SK-N-SH (cell line): ENCODE data around the gene EVPL. TPM values are rescaled to one million over a fixed set of nuclear protein-coding genes. Genes with fewer than 3 reads are reported as not detected.
A peak's percentile ranks its signal among the peaks of the same experiment; 100 is the strongest.

Experiments
- CTCF ChIA-PET: fragments of 300-600, 350-600 bp; formaldehyde crosslinking; extraction: SDS; loops from one replicate; lab custom pipeline; 2021; lab: Yijun Ruan, JAX
- POLR2A ChIA-PET: fragments of 350-600 bp; sonication (Branson Sonifier 250); formaldehyde crosslinking; extraction: SDS; loops from one replicate; lab custom pipeline; 2020; ENCODE audit warnings: antibody characterized with exemption, inconsistent platforms; lab: Yijun Ruan, JAX
- DNase-seq: peaks from one replicate; pipeline ENCODE4 v3.0.0; 2012
- H2AFZ ChIP-seq: fragments of 200-600 bp; sonication (generic); 2 replicates; pipeline ENCODE4 v1.8.1; 2016; ENCODE audit warnings: antibody characterized with exemption, mild to moderate bottlenecking, low read depth
- H3F3A ChIP-seq: fragments of 200-600 bp; sonication (generic); replicated peaks from 2 replicates; pipeline ENCODE3; 2016; ENCODE audit warnings: antibody characterized with exemption, mild to moderate bottlenecking; ENCODE audit not compliant: insufficient read depth
- H3K27ac ChIP-seq, 2 experiments: fragments of 200-500 bp in 1 of 2; fragments of 200-600 bp in 1 of 2; sonication (Bioruptor generic) in 1 of 2; sonication (generic), shearing (Covaris generic) in 1 of 2; 2 replicates each; pipeline versions ENCODE4 v1.5.1 to v1.6.1; 2014 to 2016; ENCODE audit warnings: low read depth in 2 of 2, inconsistent platforms in 1 of 2, low read length in 1 of 2, mild to moderate bottlenecking in 1 of 2, mixed read lengths in 1 of 2
- H3K27me3 ChIP-seq: fragments of 200-600 bp; sonication (generic), shearing (Covaris generic); 2 replicates; pipeline ENCODE4 v1.6.1; 2016; ENCODE audit warnings: mixed run types; ENCODE audit not compliant: insufficient read depth
- H3K36me3 ChIP-seq, 2 experiments: fragments of 200-500 bp in 1 of 2; fragments of 200-600 bp in 1 of 2; sonication (Bioruptor generic) in 1 of 2; sonication (generic) in 1 of 2; replicated peaks in 1 of 2; 2 replicates each; pipeline versions ENCODE3 to v1.5.1; 2014 to 2016; ENCODE audit warnings: low read length in 1 of 2, mild to moderate bottlenecking in 1 of 2; ENCODE audit not compliant: insufficient read depth in 2 of 2, control insufficient read depth in 1 of 2
- H3K4me1 ChIP-seq, 2 experiments: fragments of 200-500 bp in 1 of 2; fragments of 200-600 bp in 1 of 2; sonication (Bioruptor generic) in 1 of 2; sonication (generic), shearing (Covaris generic) in 1 of 2; 2 replicates each; pipeline versions ENCODE4 v1.5.1 to v1.6.1; 2014 to 2016; ENCODE audit warnings: low read depth in 1 of 2, low read length in 1 of 2, mixed run types in 1 of 2; ENCODE audit not compliant: insufficient read depth in 2 of 2, control insufficient read depth in 1 of 2
- H3K4me2 ChIP-seq: fragments of 200-600 bp; sonication (generic), shearing (Covaris generic); 2 replicates; pipeline ENCODE4 v1.6.1; 2017; ENCODE audit warnings: mixed run types
- H3K4me3 ChIP-seq, 2 experiments: fragments of 200-500 bp in 1 of 2; fragments of 200-600 bp in 1 of 2; sonication (Bioruptor generic) in 1 of 2; sonication (generic), shearing (Covaris generic) in 1 of 2; 2 replicates each; pipeline versions ENCODE4 v1.5.1 to v1.8.1; 2014 to 2016; ENCODE audit warnings: low read depth in 2 of 2, inconsistent platforms in 1 of 2, low read length in 1 of 2, mild to moderate bottlenecking in 1 of 2, mixed read lengths in 1 of 2, moderate library complexity in 1 of 2
- H3K79me2 ChIP-seq: fragments of 200-600 bp; sonication (generic); 2 replicates; pipeline ENCODE4 v1.8.1; 2017; ENCODE audit warnings: mild to moderate bottlenecking; ENCODE audit not compliant: insufficient read depth
- H3K9ac ChIP-seq: fragments of 200-600 bp; sonication (generic); 2 replicates; pipeline ENCODE4 v1.6.1; 2017; ENCODE audit warnings: mixed run types
- H3K9me2 ChIP-seq: fragments of 200-600 bp; sonication (generic); 2 replicates; pipeline ENCODE4 v1.6.1; 2017; ENCODE audit warnings: mixed run types
- H3K9me3 ChIP-seq: fragments of 200-600 bp; sonication (generic); 2 replicates; pipeline ENCODE4 v1.6.1; 2017; ENCODE audit warnings: mixed run types, mild to moderate bottlenecking, moderate library complexity
- H4K20me1 ChIP-seq: fragments of 200-600 bp; sonication (generic); 2 replicates; pipeline ENCODE4 v1.6.1; 2017; ENCODE audit warnings: mild to moderate bottlenecking, mixed run types; ENCODE audit not compliant: insufficient read depth
- EP300 ChIP-seq, 2 experiments: IDR thresholded peaks; 2 replicates each; pipeline versions ENCODE4 v1.4.0 to v1.6.1; 2012; ENCODE audit warnings: borderline replicate concordance in 1 of 2, low read depth in 1 of 2, low read length in 1 of 2
- FOXM1 ChIP-seq: IDR thresholded peaks from 2 replicates; pipeline ENCODE4 v1.4.0; 2012; ENCODE audit warnings: low read depth, mild to moderate bottlenecking
- MEF2A ChIP-seq: IDR thresholded peaks from 2 replicates; pipeline ENCODE4 v1.4.0; 2012; ENCODE audit warnings: low read depth, borderline replicate concordance
- NFIC ChIP-seq: IDR thresholded peaks from 2 replicates; pipeline ENCODE4 v1.4.0; 2012; ENCODE audit warnings: borderline replicate concordance
- NRF1 ChIP-seq: IDR thresholded peaks from 2 replicates; pipeline ENCODE4 v1.6.1; 2012; ENCODE audit warnings: low read depth, mild to moderate bottlenecking, low read length
- RAD21 ChIP-seq: IDR thresholded peaks from 2 replicates; pipeline ENCODE4 v1.6.1; 2012; ENCODE audit warnings: mild to moderate bottlenecking, low read length
- RFX5 ChIP-seq: IDR thresholded peaks from 2 replicates; pipeline ENCODE4 v1.6.1; 2012; ENCODE audit warnings: mild to moderate bottlenecking, improper control_type of control experiment, low read length
- SIN3A ChIP-seq: IDR thresholded peaks from 2 replicates; pipeline ENCODE4 v1.6.1; 2012; ENCODE audit warnings: low read depth, mild to moderate bottlenecking, low read length, moderate library complexity, borderline replicate concordance
- SMC3 ChIP-seq: IDR thresholded peaks from 2 replicates; pipeline ENCODE4 v1.6.1; 2012; ENCODE audit warnings: low read depth, low read length, improper control_type of control experiment
- WGBS: methylation state at CpG from one replicate; pipeline ENCODE4 v1.1.6; 2017; ENCODE audit warnings: low lambda C conversion rate; 5-methylcytosine and 5-hydroxymethylcytosine counted together
- polyA plus RNA-seq, 3 experiments: library from polyadenylated mRNA; depleted of rRNA; stranded (reverse); fragments of >200 nt; gene quantifications; 2 replicates each; pipeline ENCODE4 v1.2.3, GENCODE V29; 2012
- TF ChIP-seq, protein P1 (sequence below): fragments of 150-350 bp; IDR thresholded peaks from 2 replicates; pipeline ENCODE4 v1.6.1; 2017; ENCODE audit warnings: antibody characterized with exemption, low read length, low read depth, borderline replicate concordance
- TF ChIP-seq, protein P2 (sequence below): fragments of 200-600 bp; sonication (generic); IDR thresholded peaks from 2 replicates; pipeline ENCODE4 v1.6.1; 2017; ENCODE audit warnings: antibody characterized with exemption, mild to moderate bottlenecking, moderate library complexity

Gene EVPL
- polyA plus RNA-seq, 1 of the 3 experiments (the other 2 are of a cell fraction): 0.23 TPM

DNA sequence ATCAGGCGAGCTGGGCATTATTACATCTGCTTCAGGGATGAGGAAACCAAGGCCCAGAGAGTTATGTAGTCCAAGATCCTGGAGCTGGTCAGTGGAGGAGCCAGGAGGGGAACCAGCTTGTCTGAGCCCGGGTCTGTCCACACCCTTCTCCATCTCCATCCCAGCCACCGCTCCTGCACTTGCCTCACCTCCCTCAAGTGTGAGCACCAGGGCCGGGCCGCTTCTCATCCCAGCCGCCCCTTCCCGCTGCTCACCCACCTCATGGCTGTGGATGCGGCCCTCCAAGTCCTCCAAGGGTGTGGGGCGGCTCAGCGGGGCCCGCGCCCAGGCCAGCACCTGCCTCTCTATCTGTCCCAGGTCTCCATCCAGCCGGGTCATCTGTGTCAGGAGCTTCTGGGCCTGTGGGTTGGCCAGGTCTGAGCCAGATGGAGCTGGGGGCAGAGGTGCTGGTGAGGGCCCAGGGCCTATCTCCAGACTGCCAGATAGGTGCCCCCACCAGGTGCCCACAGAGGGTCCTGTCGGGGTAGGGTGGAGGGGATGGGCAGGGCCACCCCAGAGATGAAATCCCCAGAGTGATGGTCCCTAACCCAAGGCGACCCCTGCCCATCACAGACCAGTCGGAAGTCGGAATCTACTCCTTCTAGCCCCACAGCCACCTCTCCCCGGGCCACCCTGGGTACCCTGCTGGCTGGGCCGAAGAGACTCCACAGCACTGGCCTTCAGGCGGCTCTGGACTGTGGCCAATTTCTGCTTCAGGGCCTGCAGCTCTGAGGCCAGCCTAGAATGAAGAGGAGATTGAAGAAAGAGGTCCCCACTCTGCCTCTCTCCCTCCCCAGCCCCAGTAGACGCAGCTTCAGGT lies 9.4 kb downstream of the EVPL start (continued):
- TF ChIP-seq, protein P1, sequence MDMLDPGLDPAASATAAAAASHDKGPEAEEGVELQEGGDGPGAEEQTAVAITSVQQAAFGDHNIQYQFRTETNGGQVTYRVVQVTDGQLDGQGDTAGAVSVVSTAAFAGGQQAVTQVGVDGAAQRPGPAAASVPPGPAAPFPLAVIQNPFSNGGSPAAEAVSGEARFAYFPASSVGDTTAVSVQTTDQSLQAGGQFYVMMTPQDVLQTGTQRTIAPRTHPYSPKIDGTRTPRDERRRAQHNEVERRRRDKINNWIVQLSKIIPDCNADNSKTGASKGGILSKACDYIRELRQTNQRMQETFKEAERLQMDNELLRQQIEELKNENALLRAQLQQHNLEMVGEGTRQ: no peak
- no peak for TF ChIP-seq MEF2A
- no peak for TF ChIP-seq RFX5
- TF ChIP-seq SMC3: no peak

DNA sequence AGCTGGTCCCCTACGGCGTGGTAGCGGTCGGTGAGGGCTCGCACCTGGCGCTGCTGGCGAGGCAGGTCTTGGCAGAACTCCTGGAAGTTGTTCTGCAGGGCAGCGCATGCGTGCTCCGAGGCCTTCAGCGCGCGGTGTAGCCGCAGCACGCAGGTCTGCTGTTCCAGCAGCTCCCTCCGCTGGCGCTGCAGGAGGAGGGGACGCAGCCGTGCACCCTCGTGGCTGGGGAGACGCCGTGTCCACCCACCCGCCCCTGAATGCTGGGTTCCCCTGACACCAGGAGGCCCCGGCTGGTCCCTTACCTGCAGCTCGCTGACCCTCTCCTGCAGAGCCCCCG lies 12.2 kb downstream of the EVPL start:
- Histone ChIP-seq H3K9me2 (no peaks in the 10 kb centered on the region), H3K4me2 (no peak overlapping the region), H3K27me3 (no peaks in the 10 kb centered on the region), H3K4me1 (peaks cover 10 to 13% of the 10 kb centered on the region in 2 experiments; a peak in 2 of 4 replicates), H3F3A (no peaks in the 10 kb centered on the region), H3K9me3 (no peaks in the 10 kb centered on the region), H4K20me1 (no peaks in the 10 kb centered on the region), H2AFZ (no peak overlapping the region), H3K27ac (no peak overlapping the region), H3K4me3 (no peak overlapping the region), H3K79me2 (no peaks in the 10 kb centered on the region), H3K36me3 (no peaks in the 10 kb centered on the region), H3K9ac (no peak overlapping the region)
- DNase-seq: peak; percentile 74
- TF ChIP-seq EP300 (IDR thresholded peaks at IDR 0.05; ENCODE audit: borderline replicate concordance in 1 of 2, low read depth in 1 of 2, low read length in 1 of 2) (no peak), FOXM1 (no peak), RFX5 (no peak), NFIC (no peak), SIN3A (no peak), RAD21 (no peak), NRF1 (peak; percentile 44; the same call in 1 of the 2 replicates), MEF2A (no peak)
- TF ChIP-seq, protein P2, sequence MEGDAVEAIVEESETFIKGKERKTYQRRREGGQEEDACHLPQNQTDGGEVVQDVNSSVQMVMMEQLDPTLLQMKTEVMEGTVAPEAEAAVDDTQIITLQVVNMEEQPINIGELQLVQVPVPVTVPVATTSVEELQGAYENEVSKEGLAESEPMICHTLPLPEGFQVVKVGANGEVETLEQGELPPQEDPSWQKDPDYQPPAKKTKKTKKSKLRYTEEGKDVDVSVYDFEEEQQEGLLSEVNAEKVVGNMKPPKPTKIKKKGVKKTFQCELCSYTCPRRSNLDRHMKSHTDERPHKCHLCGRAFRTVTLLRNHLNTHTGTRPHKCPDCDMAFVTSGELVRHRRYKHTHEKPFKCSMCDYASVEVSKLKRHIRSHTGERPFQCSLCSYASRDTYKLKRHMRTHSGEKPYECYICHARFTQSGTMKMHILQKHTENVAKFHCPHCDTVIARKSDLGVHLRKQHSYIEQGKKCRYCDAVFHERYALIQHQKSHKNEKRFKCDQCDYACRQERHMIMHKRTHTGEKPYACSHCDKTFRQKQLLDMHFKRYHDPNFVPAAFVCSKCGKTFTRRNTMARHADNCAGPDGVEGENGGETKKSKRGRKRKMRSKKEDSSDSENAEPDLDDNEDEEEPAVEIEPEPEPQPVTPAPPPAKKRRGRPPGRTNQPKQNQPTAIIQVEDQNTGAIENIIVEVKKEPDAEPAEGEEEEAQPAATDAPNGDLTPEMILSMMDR: no peak
- CTCF ChIA-PET: interaction anchor here (0.7 to 14.6 kb wide), 66 partner anchors 11 to 383 kb away, joined by 3 to 231 read pairs (median 6); partner anchors contain the start of genes ACOX1, CDK3, EXOC7 and GALR2
- POLR2A ChIA-PET: interaction anchor here (0.6 to 1.4 kb wide), 4 partner anchors 21 to 130 kb away, joined by 3 to 4 read pairs (median 4); partner anchors contain the start of genes MRPL38 and SRP68
- 56% methylated on average over 14 of the region's 26 CpGs for WGBS
